Measurements from ENCODE around the gene PMEPA1.

Gene PMEPA1

DNA sequence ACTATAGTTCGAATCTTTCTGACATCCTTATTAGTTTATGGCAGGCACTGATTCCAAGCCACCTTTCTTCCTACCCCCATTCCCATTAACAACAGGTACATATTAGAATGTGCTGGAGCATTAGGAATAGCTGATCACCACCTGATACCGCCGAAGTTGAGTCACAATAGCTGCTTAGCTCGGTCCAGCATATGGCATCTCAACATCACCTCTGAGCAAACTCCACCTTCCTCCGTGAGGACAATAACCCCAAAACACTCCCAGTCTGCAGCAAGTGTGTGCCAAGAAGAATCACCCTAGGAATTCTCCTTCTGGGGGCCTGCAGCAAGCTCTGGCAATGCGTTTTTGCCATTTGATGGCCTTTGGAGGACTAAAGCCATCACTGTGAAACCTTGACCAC lies 8.7 kb downstream of the PMEPA1 start:
- H3K9me3 ChIP-seq (ENCODE audit: insufficient read depth, low read length) = no peaks in the 10 kb centered on the region
- no peak overlapping the region for H3K4me2 ChIP-seq (ENCODE audit: low read length)
- H3K4me1 ChIP-seq (ENCODE audit: low read length) = peaks cover 35% of the 10 kb centered on the region
- H2AFZ ChIP-seq (ENCODE audit: low read depth, low read length) = no peak overlapping the region
- peaks cover 74% of the 10 kb centered on the region for H3K27me3 ChIP-seq (ENCODE audit: low read depth, low read length)
- no peaks in the 10 kb centered on the region for H3K36me3 ChIP-seq (replicated peaks; ENCODE audit: low read depth, low read length)
- no peak overlapping the region for H3K9ac ChIP-seq (ENCODE audit: low read length)
- TF ChIP-seq, protein P1, sequence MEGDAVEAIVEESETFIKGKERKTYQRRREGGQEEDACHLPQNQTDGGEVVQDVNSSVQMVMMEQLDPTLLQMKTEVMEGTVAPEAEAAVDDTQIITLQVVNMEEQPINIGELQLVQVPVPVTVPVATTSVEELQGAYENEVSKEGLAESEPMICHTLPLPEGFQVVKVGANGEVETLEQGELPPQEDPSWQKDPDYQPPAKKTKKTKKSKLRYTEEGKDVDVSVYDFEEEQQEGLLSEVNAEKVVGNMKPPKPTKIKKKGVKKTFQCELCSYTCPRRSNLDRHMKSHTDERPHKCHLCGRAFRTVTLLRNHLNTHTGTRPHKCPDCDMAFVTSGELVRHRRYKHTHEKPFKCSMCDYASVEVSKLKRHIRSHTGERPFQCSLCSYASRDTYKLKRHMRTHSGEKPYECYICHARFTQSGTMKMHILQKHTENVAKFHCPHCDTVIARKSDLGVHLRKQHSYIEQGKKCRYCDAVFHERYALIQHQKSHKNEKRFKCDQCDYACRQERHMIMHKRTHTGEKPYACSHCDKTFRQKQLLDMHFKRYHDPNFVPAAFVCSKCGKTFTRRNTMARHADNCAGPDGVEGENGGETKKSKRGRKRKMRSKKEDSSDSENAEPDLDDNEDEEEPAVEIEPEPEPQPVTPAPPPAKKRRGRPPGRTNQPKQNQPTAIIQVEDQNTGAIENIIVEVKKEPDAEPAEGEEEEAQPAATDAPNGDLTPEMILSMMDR (IDR thresholded peaks at IDR 0.05; ENCODE audit: low read depth, low read length) = no peak
- TF ChIP-seq EZH2phosphoT487 (IDR thresholded peaks at IDR 0.05; ENCODE audit: low read depth) = no peak
- no peaks in the 10 kb centered on the region for H4K20me1 ChIP-seq (ENCODE audit: insufficient read depth, low read length)
- no peak overlapping the region for H3K27ac ChIP-seq (ENCODE audit: low read length)
- no peaks in the 10 kb centered on the region for H3K79me2 ChIP-seq (ENCODE audit: low read length)
- no peak overlapping the region for H3K4me3 ChIP-seq (ENCODE audit: low read length)

DNA sequence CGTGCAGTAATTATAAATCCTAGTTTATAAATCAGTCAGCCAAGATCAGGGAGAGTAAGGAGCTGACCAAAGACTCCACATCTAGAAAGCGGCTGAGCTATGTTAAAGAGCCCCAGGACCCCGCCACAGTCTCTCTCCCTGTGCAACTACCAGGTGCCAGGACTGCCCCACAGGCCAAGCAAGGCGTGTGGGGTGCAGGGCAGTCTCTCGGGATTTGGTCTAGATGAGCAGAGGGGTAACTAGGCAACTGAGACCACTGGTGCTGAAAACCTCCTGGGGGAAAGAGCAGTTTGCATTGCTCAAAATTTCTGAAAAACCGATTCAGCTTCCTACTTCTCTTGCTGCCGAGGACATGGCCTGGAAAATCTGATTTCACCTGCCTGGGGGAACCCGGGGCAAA lies 10.4 kb downstream of the PMEPA1 start:
- Histone ChIP-seq H3K9me3 (ENCODE audit: insufficient read depth, low read length) (no peaks in the 10 kb centered on the region), H4K20me1 (ENCODE audit: insufficient read depth, low read length) (no peaks in the 10 kb centered on the region), H3K4me2 (ENCODE audit: low read length) (peak overlapping the region; percentile 10), H2AFZ (ENCODE audit: low read depth, low read length) (no peak overlapping the region), H3K27me3 (ENCODE audit: low read depth, low read length) (peaks cover 74% of the 10 kb centered on the region), H3K4me1 (ENCODE audit: low read length) (peaks cover 35% of the 10 kb centered on the region), H3K9ac (ENCODE audit: low read length) (no peak overlapping the region), H3K36me3 (replicated peaks; ENCODE audit: low read depth, low read length) (no peaks in the 10 kb centered on the region), H3K27ac (ENCODE audit: low read length) (no peak overlapping the region), H3K4me3 (ENCODE audit: low read length) (no peak overlapping the region), H3K79me2 (ENCODE audit: low read length) (no peaks in the 10 kb centered on the region)
- TF ChIP-seq, protein P1 (IDR thresholded peaks at IDR 0.05; ENCODE audit: low read depth, low read length) = no peak
- TF ChIP-seq EZH2phosphoT487 (IDR thresholded peaks at IDR 0.05; ENCODE audit: low read depth) = no peak

DNA sequence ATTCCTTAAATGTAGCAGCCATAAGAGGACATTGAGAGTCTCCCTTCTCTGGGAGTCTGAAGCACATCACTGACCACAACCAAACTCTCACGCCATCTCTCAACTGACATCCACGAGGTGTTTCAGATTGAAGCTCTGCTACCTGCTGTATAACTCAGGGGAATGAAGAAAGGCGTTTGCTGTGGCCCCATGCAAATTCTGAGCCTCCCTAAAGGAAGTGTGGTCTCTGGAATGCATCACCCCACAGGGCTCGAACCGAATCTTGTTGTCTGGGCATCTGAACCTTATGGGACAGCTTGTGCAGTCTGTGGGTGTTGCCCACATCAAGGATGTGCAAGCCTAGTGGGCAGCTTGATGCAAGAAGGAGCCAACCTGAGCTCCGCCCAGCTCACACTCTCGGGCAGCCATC lies 10.9 kb downstream of the PMEPA1 start:
- peaks cover 74% of the 10 kb centered on the region for H3K27me3 ChIP-seq (ENCODE audit: low read depth, low read length)
- no peak overlapping the region for H3K27ac ChIP-seq (ENCODE audit: low read length)
- H4K20me1 ChIP-seq (ENCODE audit: insufficient read depth, low read length) = no peaks in the 10 kb centered on the region
- H3K4me3 ChIP-seq (ENCODE audit: low read length) = no peak overlapping the region
- no peaks in the 10 kb centered on the region for H3K9me3 ChIP-seq (ENCODE audit: insufficient read depth, low read length)
- no peaks in the 10 kb centered on the region for H3K79me2 ChIP-seq (ENCODE audit: low read length)
- no peaks in the 10 kb centered on the region for H3K36me3 ChIP-seq (replicated peaks; ENCODE audit: low read depth, low read length)
- peak overlapping the region; percentile 10 for H3K4me2 ChIP-seq (ENCODE audit: low read length)
- no peak overlapping the region for H3K9ac ChIP-seq (ENCODE audit: low read length)
- no peak overlapping the region for H2AFZ ChIP-seq (ENCODE audit: low read depth, low read length)
- peaks cover 35% of the 10 kb centered on the region for H3K4me1 ChIP-seq (ENCODE audit: low read length)
- no peak for TF ChIP-seq EZH2phosphoT487 (IDR thresholded peaks at IDR 0.05; ENCODE audit: low read depth)
- TF ChIP-seq, protein P1 (IDR thresholded peaks at IDR 0.05; ENCODE audit: low read depth, low read length) = no peak

DNA sequence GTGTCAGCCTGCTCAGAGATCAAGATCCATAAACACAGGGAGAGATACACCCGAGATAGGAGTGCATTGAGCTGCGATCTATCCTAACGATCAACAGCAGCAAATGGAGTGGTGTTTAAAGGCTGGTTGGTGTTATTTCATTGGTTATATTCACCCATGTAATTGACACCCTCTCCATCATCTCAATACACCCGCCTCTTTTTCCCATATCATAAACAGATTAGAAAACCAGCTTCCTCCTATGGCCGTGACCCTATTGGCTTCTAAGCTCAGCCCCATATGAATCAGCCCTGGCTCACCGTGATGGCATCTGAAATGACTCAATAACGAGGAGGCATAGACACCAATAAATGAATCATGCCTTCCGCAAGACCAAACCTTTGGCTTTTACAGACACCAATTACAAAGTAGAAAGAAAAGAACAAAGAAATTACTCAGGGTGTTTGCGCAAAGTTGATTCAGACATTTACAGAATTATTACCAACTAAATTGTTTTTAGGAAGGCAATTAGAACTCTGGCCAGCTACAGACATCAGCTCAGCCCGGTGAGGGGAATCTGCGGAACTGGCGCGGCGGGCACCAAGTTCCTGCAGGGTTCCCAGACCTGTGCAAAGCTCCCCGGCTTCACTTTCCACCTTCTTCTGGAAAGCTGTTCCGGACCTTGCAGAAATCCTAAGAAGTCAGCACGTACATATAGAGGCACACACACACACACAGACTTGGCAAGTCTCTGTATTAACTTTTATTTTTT lies 11.5 kb downstream of the PMEPA1 start:
- no peak overlapping the region for H2AFZ ChIP-seq (ENCODE audit: low read depth, low read length)
- H3K9me3 ChIP-seq (ENCODE audit: insufficient read depth, low read length) = no peaks in the 10 kb centered on the region
- no peak overlapping the region for H3K4me3 ChIP-seq (ENCODE audit: low read length)

More for the DNA sequence above, 11.5 kb downstream of the PMEPA1 start:
- no peak overlapping the region for H3K27ac ChIP-seq (ENCODE audit: low read length)
- H3K9ac ChIP-seq (ENCODE audit: low read length) = no peak overlapping the region
- H3K4me2 ChIP-seq (ENCODE audit: low read length) = no peak overlapping the region
- H3K27me3 ChIP-seq (ENCODE audit: low read depth, low read length) = peaks cover 78% of the 10 kb centered on the region
- H3K36me3 ChIP-seq (replicated peaks; ENCODE audit: low read depth, low read length) = no peaks in the 10 kb centered on the region
- no peaks in the 10 kb centered on the region for H3K79me2 ChIP-seq (ENCODE audit: low read length)
- no peak for TF ChIP-seq EZH2phosphoT487 (IDR thresholded peaks at IDR 0.05; ENCODE audit: low read depth)
- TF ChIP-seq, protein P1 (IDR thresholded peaks at IDR 0.05; ENCODE audit: low read depth, low read length) = no peak
- no peaks in the 10 kb centered on the region for H4K20me1 ChIP-seq (ENCODE audit: insufficient read depth, low read length)
- peaks cover 33% of the 10 kb centered on the region for H3K4me1 ChIP-seq (ENCODE audit: low read length)

Measured in OCI-LY3 (cell line).